ENCODE data around the gene NDOR1.

Gene NDOR1

DNA sequence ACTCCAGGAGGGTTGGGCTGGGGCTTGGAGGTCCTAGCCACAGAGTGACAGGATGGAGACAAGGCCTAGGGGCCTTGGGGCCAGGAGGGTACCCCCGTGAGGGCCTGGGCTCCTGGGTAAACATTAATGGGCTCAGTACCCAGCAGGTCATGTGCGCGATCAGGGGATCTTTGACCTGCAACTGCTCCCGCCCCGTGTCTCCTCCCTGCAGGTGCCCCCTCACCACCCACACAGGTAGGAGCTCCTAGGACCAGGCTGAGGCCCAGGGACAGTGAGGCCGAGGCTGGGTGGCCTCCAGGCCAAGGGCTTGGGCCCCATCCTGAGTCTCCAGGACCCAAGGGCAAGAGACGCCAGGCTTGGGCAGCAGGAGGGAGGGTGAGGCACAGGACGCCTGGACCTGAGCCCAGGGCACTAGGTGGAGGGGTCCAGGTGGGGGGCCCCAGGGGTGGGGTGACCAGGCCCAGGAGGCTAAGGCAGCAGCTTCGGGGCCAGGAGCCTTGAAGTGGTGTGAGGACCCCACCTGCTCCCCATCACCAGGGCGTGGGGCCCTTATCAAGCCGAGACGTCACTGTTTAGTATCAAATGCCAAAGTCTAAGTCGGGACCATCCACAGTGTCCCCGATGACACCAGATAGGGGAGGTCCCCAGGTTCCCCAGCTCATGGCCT, 25.3 kb downstream of the NDOR1 start, which contains the start of gene SLC34A3:
Gene SLC34A3, plus strand, starts transcription at position 197 of the 667 bp plus-strand sequence. CDS start 802 bp downstream, outside the sequence.
- no peaks in the 10 kb centered on the region for H3K9me3 ChIP-seq (ENCODE audit: control insufficient read depth, low read length)
- H3K79me2 ChIP-seq = no peaks in the 10 kb centered on the region
- no peak within 1 kb of the TSS for H3K4me3 ChIP-seq (ENCODE audit: low read depth, low read length)
- H3K4me2 ChIP-seq (ENCODE audit: low read length) = no peak within 1 kb of the TSS
- H3K36me3 ChIP-seq (ENCODE audit: control insufficient read depth, insufficient read depth, low read length) = no peaks in the 10 kb centered on the region
- H3K27ac ChIP-seq = no peak within 1 kb of the TSS
- no peak within 1 kb of the TSS for H2AFZ ChIP-seq
- TF ChIP-seq CTCF (IDR thresholded peaks at IDR 0.05) = no peak
- no peak within 1 kb of the TSS for H3K9ac ChIP-seq
- no peaks in the 10 kb centered on the region for H3K27me3 ChIP-seq (ENCODE audit: control insufficient read depth, insufficient read depth, low read length)
- H3K4me1 ChIP-seq = peaks cover 5% of the 10 kb centered on the region

DNA sequence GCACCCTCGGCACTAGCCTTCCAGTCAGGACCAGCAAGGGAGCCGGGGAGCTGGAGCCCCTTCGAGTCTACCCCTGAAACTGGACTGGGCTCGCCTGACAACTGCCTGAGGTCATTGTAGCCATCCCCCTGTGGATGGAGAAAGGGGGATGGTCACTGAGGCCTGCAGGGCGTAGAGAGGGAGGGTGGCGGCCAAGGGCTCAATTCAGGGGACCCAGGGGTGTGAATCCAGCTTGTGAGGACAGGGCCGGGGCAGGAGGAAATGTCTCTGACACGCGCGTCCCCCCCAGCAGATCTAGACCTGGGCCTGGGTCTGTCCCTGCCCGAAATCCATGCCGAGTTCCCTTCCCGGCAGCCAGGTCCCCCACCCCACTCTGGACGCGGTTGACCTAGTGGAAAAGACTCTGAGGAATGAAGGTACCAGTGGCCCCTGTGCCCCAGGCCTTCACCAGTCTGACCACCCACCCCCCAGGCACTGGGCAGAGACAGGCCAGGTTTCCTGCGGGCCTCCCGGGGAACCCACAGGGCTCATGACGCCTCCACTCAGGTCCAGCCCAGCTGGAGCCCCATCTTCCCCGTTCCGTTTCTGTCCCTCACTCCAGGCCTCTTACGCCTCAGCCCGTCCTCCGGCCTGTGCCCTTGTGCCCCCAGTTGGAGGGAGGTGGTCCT, 26.0 kb downstream of the NDOR1 start:
- no peak overlapping the region for H3K9ac ChIP-seq
- no peak overlapping the region for H2AFZ ChIP-seq
- no peak overlapping the region for H3K27ac ChIP-seq
- H3K36me3 ChIP-seq (ENCODE audit: control insufficient read depth, insufficient read depth, low read length) = no peaks in the 10 kb centered on the region
- TF ChIP-seq CTCF (IDR thresholded peaks at IDR 0.05) = no peak
- no peak overlapping the region for H3K4me3 ChIP-seq (ENCODE audit: low read depth, low read length)
- no peaks in the 10 kb centered on the region for H3K79me2 ChIP-seq
- H3K4me1 ChIP-seq = peaks cover 9% of the 10 kb centered on the region
- no peak overlapping the region for H3K4me2 ChIP-seq (ENCODE audit: low read length)
- H3K27me3 ChIP-seq (ENCODE audit: control insufficient read depth, insufficient read depth, low read length) = no peaks in the 10 kb centered on the region
- no peaks in the 10 kb centered on the region for H3K9me3 ChIP-seq (ENCODE audit: control insufficient read depth, low read length)

GRCh38 chr9:137232101-137232500, 26.6 kb downstream of the NDOR1 start:
- Histone ChIP-seq H2AFZ (no peak overlapping the region), H3K4me2 (ENCODE audit: low read length) (no peak overlapping the region), H3K4me3 (ENCODE audit: low read depth, low read length) (no peak overlapping the region), H3K9ac (no peak overlapping the region), H3K27ac (no peak overlapping the region), H3K27me3 (ENCODE audit: control insufficient read depth, insufficient read depth, low read length) (no peaks in the 10 kb centered on the region), H3K4me1 (peaks cover 8% of the 10 kb centered on the region), H3K9me3 (ENCODE audit: control insufficient read depth, low read length) (no peaks in the 10 kb centered on the region), H3K79me2 (no peaks in the 10 kb centered on the region), H3K36me3 (ENCODE audit: control insufficient read depth, insufficient read depth, low read length) (no peaks in the 10 kb centered on the region)
- no peak for TF ChIP-seq CTCF (IDR thresholded peaks at IDR 0.05)

DNA sequence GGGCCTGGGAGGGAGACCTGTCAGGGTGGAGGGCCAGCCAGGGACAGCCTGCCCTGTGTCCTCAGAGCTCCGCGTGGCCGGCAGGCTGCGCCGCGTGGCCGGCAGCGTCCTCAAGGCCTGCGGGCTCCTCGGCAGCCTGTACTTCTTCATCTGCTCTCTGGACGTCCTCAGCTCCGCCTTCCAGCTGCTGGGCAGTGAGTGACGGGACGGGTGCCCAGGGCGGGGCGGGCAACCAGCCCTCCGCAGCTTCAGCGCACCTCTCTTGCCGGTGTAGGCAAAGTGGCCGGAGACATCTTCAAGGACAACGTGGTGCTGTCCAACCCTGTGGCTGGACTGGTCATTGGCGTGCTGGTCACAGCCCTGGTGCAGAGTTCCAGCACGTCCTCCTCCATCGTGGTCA, 27.0 kb downstream of the NDOR1 start:
- H3K4me1 ChIP-seq = peaks cover 11% of the 10 kb centered on the region
- H3K9me3 ChIP-seq (ENCODE audit: control insufficient read depth, low read length) = no peaks in the 10 kb centered on the region
- no peak overlapping the region for H3K27ac ChIP-seq
- no peak overlapping the region for H3K4me2 ChIP-seq (ENCODE audit: low read length)
- no peak overlapping the region for H2AFZ ChIP-seq
- no peak for TF ChIP-seq CTCF (IDR thresholded peaks at IDR 0.05)
- no peaks in the 10 kb centered on the region for H3K36me3 ChIP-seq (ENCODE audit: control insufficient read depth, insufficient read depth, low read length)
- H3K27me3 ChIP-seq (ENCODE audit: control insufficient read depth, insufficient read depth, low read length) = no peaks in the 10 kb centered on the region
- no peak overlapping the region for H3K9ac ChIP-seq
- H3K4me3 ChIP-seq (ENCODE audit: low read depth, low read length) = no peak overlapping the region
- H3K79me2 ChIP-seq = no peaks in the 10 kb centered on the region
